H9 (cell line): Measurements from ENCODE around the gene S1PR4. TPM values are rescaled to one million over a fixed set of nuclear protein-coding genes. Genes with fewer than 3 reads are reported as not detected.

ENCODE experiments used
- DNase-seq: peaks from one replicate; pipeline ENCODE4 v3.0.0-alpha.2; 2017
- H2AFZ ChIP-seq: one replicate; pipeline ENCODE4 v1.6.1; 2013; ENCODE audit warnings: mild to moderate bottlenecking, low read length, control low read depth, moderate library complexity
- H2AK5ac ChIP-seq: 2 replicates; pipeline ENCODE4 v1.6.1; 2013; ENCODE audit warnings: low read length, control low read depth, mixed read lengths; ENCODE audit not compliant: insufficient read length
- H2BK120ac ChIP-seq: one replicate; pipeline ENCODE4 v1.6.1; 2013; ENCODE audit warnings: low read depth, mild to moderate bottlenecking, low read length, control low read depth, inconsistent platforms; ENCODE audit not compliant: poor library complexity, severe bottlenecking
- H2BK12ac ChIP-seq: 2 replicates; pipeline ENCODE4 v1.6.1; 2013; ENCODE audit warnings: low read length, control low read depth, mixed read lengths, low read depth; ENCODE audit not compliant: insufficient read length
- H2BK15ac ChIP-seq: 2 replicates; pipeline ENCODE4 v1.6.1; 2013; ENCODE audit warnings: low read depth, low read length, control low read depth
- H2BK20ac ChIP-seq: one replicate; pipeline ENCODE4 v1.6.1; 2013; ENCODE audit warnings: low read depth, mild to moderate bottlenecking, low read length, control low read depth, inconsistent platforms; ENCODE audit not compliant: poor library complexity, severe bottlenecking
- H2BK5ac ChIP-seq: 2 replicates; pipeline ENCODE4 v1.6.1; 2013; ENCODE audit warnings: low read length, control low read depth, mixed read lengths; ENCODE audit not compliant: insufficient read length
- H3K14ac ChIP-seq: 2 replicates; pipeline ENCODE4 v1.6.1; 2013; ENCODE audit warnings: low read length, control low read depth; ENCODE audit not compliant: insufficient read depth
- H3K18ac ChIP-seq: 2 replicates; pipeline ENCODE4 v1.6.1; 2013; ENCODE audit warnings: low read depth, mild to moderate bottlenecking, mixed read lengths, low read length, control low read depth; ENCODE audit not compliant: insufficient read length
- H3K23ac ChIP-seq: 2 replicates; pipeline ENCODE4 v1.6.1; 2013; ENCODE audit warnings: low read length, control low read depth, mixed read lengths, low read depth; ENCODE audit not compliant: insufficient read length
- H3K23me2 ChIP-seq: 2 replicates; pipeline ENCODE4 v1.6.1; 2013; ENCODE audit warnings: low read depth, mild to moderate bottlenecking, mixed read lengths, low read length, control low read depth; ENCODE audit not compliant: insufficient read length, poor library complexity, severe bottlenecking
- H3K27ac ChIP-seq: 2 replicates; pipeline ENCODE4 v1.5.1; 2013; ENCODE audit warnings: low read length, control low read depth, mixed read lengths, low read depth; ENCODE audit not compliant: insufficient read length
- H3K27me3 ChIP-seq: 2 replicates; pipeline ENCODE4 v1.6.1; 2013; ENCODE audit warnings: low read length, control low read depth, inconsistent platforms; ENCODE audit not compliant: insufficient read depth
- H3K4ac ChIP-seq: 2 replicates; pipeline ENCODE4 v1.6.1; 2013; ENCODE audit warnings: low read depth, mild to moderate bottlenecking, control low read depth, inconsistent platforms, low read length, moderate library complexity
- H3K4me1 ChIP-seq: 2 replicates; pipeline ENCODE4 v1.6.1; 2013; ENCODE audit warnings: low read length, control low read depth, inconsistent platforms; ENCODE audit not compliant: insufficient read depth
- H3K4me2 ChIP-seq: 2 replicates; pipeline ENCODE4 v1.6.1; 2013; ENCODE audit warnings: low read length, control low read depth, mixed read lengths; ENCODE audit not compliant: insufficient read length, insufficient read depth
- H3K56ac ChIP-seq: 2 replicates; pipeline ENCODE4 v1.6.1; 2013; ENCODE audit warnings: low read depth, mild to moderate bottlenecking, mixed read lengths, low read length, control low read depth; ENCODE audit not compliant: insufficient read length
- H3K79me1 ChIP-seq: 2 replicates; pipeline ENCODE4 v1.6.1; 2013; ENCODE audit warnings: low read depth, mild to moderate bottlenecking, moderate library complexity, low read length, control low read depth, inconsistent platforms; ENCODE audit not compliant: insufficient read depth, poor library complexity, severe bottlenecking
- H3K79me2 ChIP-seq: 2 replicates; pipeline ENCODE4 v1.6.1; 2013; ENCODE audit warnings: low read length, control low read depth, inconsistent platforms; ENCODE audit not compliant: insufficient read depth
- H3K9ac ChIP-seq: 2 replicates; pipeline ENCODE4 v1.6.1; 2013; ENCODE audit warnings: low read length, control low read depth, mixed read lengths; ENCODE audit not compliant: insufficient read length; ENCODE audit errors: extremely low read depth
- H3K9me3 ChIP-seq: one replicate; pipeline ENCODE4 v1.6.1; 2013; ENCODE audit warnings: low read depth, low read length, inconsistent platforms; ENCODE audit not compliant: control insufficient read depth
- H3T11ph ChIP-seq: one replicate; pipeline ENCODE4 v1.6.1; 2013; ENCODE audit warnings: mild to moderate bottlenecking, low read length, control low read depth, inconsistent platforms
- H4K20me1 ChIP-seq: one replicate; pipeline ENCODE4 v1.6.1; 2013; ENCODE audit not compliant: control insufficient read depth, insufficient read length, insufficient read depth
- H4K5ac ChIP-seq: 2 replicates; pipeline ENCODE4 v1.6.1; 2013; ENCODE audit warnings: low read depth, mild to moderate bottlenecking, mixed read lengths, low read length, control low read depth; ENCODE audit not compliant: insufficient read length
- H4K8ac ChIP-seq: replicated peaks from 2 replicates; pipeline ENCODE4 v1.6.1; 2013; ENCODE audit warnings: low read length, control low read depth, mixed read lengths, low read depth; ENCODE audit not compliant: insufficient read length
- H4K91ac ChIP-seq: 2 replicates; pipeline ENCODE4 v1.6.1; 2013; ENCODE audit warnings: low read depth, mild to moderate bottlenecking, moderate library complexity, mixed read lengths, low read length, control low read depth; ENCODE audit not compliant: insufficient read length
- H3K27ac Mint-ChIP-seq, 3 experiments: 2 replicates in 2 of 3; 3 replicates in 1 of 3; pipeline ENCODE4 v1.8.0; 2020 to 2021; ENCODE audit warnings: mixed read lengths in 3 of 3, mild to moderate bottlenecking in 1 of 3, moderate library complexity in 1 of 3
- H3K27me3 Mint-ChIP-seq: 2 replicates; pipeline ENCODE4 v1.8.0; 2021; ENCODE audit warnings: low read depth, mild to moderate bottlenecking, moderate library complexity, mixed read lengths
- H3K36me3 Mint-ChIP-seq, 3 experiments: 2 replicates in 2 of 3; 3 replicates in 1 of 3; pipeline ENCODE4 v1.8.0; 2020 to 2021; ENCODE audit warnings: low read depth in 3 of 3, mixed read lengths in 3 of 3; ENCODE audit not compliant: insufficient read depth in 1 of 3
- H3K4me1 Mint-ChIP-seq, 2 experiments: 2 replicates each; pipeline ENCODE4 v1.8.0; 2020; ENCODE audit warnings: mixed read lengths in 2 of 2
- H3K4me3 Mint-ChIP-seq, 2 experiments: 2 replicates in 1 of 2; 3 replicates in 1 of 2; pipeline ENCODE4 v1.8.0; 2020 to 2021; ENCODE audit warnings: mild to moderate bottlenecking in 2 of 2, mixed read lengths in 2 of 2, moderate library complexity in 1 of 2
- H3K9me3 Mint-ChIP-seq, 2 experiments: 2 replicates in 1 of 2; 3 replicates in 1 of 2; pipeline ENCODE4 v1.8.0; 2020; ENCODE audit warnings: mild to moderate bottlenecking in 2 of 2, mixed read lengths in 2 of 2, moderate library complexity in 1 of 2
- WGBS: extraction: QIAGEN DNeasy Blood & Tissue Kit; methylation state at CpG from one replicate; pipeline ENCODE4 v1.1.7; 2013; ENCODE audit warnings: missing lambda C conversion rate, low lambda C conversion rate, mixed read lengths; ENCODE audit not compliant: insufficient read length; ENCODE audit errors: extremely low coverage; 5-methylcytosine and 5-hydroxymethylcytosine counted together
- total RNA-seq: library from RNA; stranded (reverse); gene quantifications from 2 replicates; pipeline ENCODE4 v1.2.1, GENCODE V29; 2021
- TF ChIP-seq, protein P1 (sequence below): fragments of 200-600 bp; sonication (generic); conservative IDR thresholded peaks from 3 replicates; pipeline ENCODE4 v1.8.0; 2021; ENCODE audit warnings: antibody characterized with exemption, mild to moderate bottlenecking

Gene S1PR4
- total RNA-seq, 1 experiment from 2014 or later: not detected

DNA sequence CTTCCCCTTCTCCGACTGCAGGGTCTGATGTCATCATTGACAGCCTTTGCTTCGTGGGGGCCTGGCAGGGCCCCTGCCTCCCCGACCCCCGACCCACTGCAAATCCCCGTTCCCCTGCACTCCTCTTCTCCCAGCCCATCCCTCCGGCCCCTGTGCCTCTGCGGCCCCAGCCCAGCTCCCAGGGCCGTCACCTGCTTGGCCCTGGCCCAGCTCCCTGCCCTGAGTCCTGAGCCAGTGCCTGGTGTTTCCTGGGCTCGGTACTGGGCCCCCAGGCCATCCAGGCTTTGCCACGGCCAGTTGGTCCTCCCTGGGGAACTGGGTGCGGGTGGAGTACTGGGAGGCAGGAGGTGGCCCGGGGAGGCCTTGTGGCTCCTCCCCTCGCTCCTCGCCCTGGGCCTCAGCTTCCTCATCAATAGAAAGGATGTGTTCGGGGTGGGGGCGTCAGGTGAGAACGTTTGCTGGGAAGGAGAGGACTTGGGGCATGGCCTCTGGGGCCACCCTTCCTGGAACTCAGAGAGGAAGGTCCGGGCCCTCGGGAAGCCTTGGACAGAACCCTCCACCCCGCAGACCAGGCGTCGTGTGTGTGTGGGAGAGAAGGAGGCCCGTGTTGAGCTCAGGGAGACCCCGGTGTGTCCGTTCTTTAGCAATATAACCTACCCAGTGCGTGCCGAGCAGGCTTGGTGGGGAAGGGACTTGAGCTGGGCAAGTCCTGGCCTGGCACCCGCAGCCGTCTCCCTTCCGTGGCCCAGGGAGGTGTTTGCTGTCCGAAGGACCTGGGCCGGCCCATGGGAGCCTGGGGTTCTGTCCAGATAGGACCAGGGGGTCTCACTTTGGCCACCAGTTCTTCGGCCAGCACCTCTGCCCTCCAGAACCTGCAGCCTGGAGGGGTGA, 30.0 kb downstream of the S1PR4 start:
- no peaks in the 10 kb centered on the region for H3K4me1 ChIP-seq
- no peak overlapping the region for H2BK120ac ChIP-seq
- H3K18ac ChIP-seq: no peak overlapping the region
- H2AFZ ChIP-seq: no peak overlapping the region
- peaks cover 8 to 34% (median 8%) of the 10 kb centered on the region in 3 experiments; a peak in 6 of 7 replicates for H3K36me3 Mint-ChIP-seq
- H2BK5ac ChIP-seq: no peak overlapping the region
- no peaks in the 10 kb centered on the region for H3K27me3 ChIP-seq
- no peak overlapping the region for H4K91ac ChIP-seq
- H3K9ac ChIP-seq: no peak overlapping the region
- H4K5ac ChIP-seq: no peak overlapping the region
- no peak overlapping the region for H3K23ac ChIP-seq
- no peak overlapping the region for H4K8ac ChIP-seq
- no peak overlapping the region for H2BK15ac ChIP-seq
- no peak for DNase-seq
- no peak overlapping the region for H3T11ph ChIP-seq
- H3K79me1 ChIP-seq: no peaks in the 10 kb centered on the region
- H3K14ac ChIP-seq: no peak overlapping the region
- WGBS: no CpG with 5 or more reads among the region's 33 CpGs
- no peak overlapping the region for H3K4ac ChIP-seq
- no peak overlapping the region; a peak in 1 of 7 replicates for H3K27ac Mint-ChIP-seq
- TF ChIP-seq, protein P1, sequence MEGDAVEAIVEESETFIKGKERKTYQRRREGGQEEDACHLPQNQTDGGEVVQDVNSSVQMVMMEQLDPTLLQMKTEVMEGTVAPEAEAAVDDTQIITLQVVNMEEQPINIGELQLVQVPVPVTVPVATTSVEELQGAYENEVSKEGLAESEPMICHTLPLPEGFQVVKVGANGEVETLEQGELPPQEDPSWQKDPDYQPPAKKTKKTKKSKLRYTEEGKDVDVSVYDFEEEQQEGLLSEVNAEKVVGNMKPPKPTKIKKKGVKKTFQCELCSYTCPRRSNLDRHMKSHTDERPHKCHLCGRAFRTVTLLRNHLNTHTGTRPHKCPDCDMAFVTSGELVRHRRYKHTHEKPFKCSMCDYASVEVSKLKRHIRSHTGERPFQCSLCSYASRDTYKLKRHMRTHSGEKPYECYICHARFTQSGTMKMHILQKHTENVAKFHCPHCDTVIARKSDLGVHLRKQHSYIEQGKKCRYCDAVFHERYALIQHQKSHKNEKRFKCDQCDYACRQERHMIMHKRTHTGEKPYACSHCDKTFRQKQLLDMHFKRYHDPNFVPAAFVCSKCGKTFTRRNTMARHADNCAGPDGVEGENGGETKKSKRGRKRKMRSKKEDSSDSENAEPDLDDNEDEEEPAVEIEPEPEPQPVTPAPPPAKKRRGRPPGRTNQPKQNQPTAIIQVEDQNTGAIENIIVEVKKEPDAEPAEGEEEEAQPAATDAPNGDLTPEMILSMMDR: no peak
- H3K27ac ChIP-seq: no peak overlapping the region
- no peaks in the 10 kb centered on the region for H3K79me2 ChIP-seq
- H4K20me1 ChIP-seq: peaks cover 2% of the 10 kb centered on the region
- H3K4me1 Mint-ChIP-seq: peaks cover 3 to 6% of the 10 kb centered on the region in 2 experiments
- H3K4me3 Mint-ChIP-seq: no peak overlapping the region
- H3K56ac ChIP-seq: no peak overlapping the region
- no peaks in the 10 kb centered on the region for H3K9me3 ChIP-seq
- no peaks in the 10 kb centered on the region for H3K23me2 ChIP-seq
- H3K9me3 Mint-ChIP-seq: no peaks in the 10 kb centered on the region
- H2BK20ac ChIP-seq: no peak overlapping the region
- H2AK5ac ChIP-seq: no peak overlapping the region
- H3K4me2 ChIP-seq: no peak overlapping the region
- H3K27me3 Mint-ChIP-seq: peaks cover 4% of the 10 kb centered on the region
- no peak overlapping the region for H2BK12ac ChIP-seq
